AG09309 (cell line): Measurements from ENCODE around the gene CPVL.

ENCODE experiments used
- DNase-seq: peaks from one replicate; pipeline ENCODE4 v3.0.0-alpha.2; 2010; ENCODE audit warnings: low read depth
- H3K4me3 ChIP-seq: 2 replicates; pipeline ENCODE4 v1.5.1; 2011; ENCODE audit warnings: mild to moderate bottlenecking, low read depth, low read length, moderate library complexity; ENCODE audit not compliant: control insufficient read depth
- CTCF ChIP-seq: IDR thresholded peaks from 2 replicates; pipeline ENCODE4 v1.5.1; 2011; ENCODE audit warnings: mild to moderate bottlenecking, low read depth, low read length, inconsistent platforms; ENCODE audit not compliant: insufficient read depth, control insufficient read depth; ENCODE audit errors: missing control alignments

The CPVL gene

GRCh38 chr7:29139191-29139590, 7.1 kb downstream of the CPVL start:
- no peak for TF ChIP-seq CTCF
- H3K4me3 ChIP-seq, result no peak overlapping the region
- DNase-seq, result no peak

- H3K4me3 ChIP-seq, result no peak overlapping the region
- DNase-seq, result no peak
- TF ChIP-seq CTCF, result no peak
These were observed 7.7 kb downstream of the CPVL start for GRCh38 chr7:29138588-29138987.

GRCh38 chr7:29135846-29136245, 10.5 kb downstream of the CPVL start:
- no peak for TF ChIP-seq CTCF
- H3K4me3 ChIP-seq, result no peak overlapping the region
- DNase-seq, result no peak

- DNase-seq, result no peak
- no peak overlapping the region for H3K4me3 ChIP-seq
- no peak for TF ChIP-seq CTCF
These were observed 13.4 kb downstream of the CPVL start for GRCh38 chr7:29132980-29133379.

- no peak overlapping the region for H3K4me3 ChIP-seq
- TF ChIP-seq CTCF, result no peak
- DNase-seq, result no peak
These were observed 14.7 kb downstream of the CPVL start for GRCh38 chr7:29131678-29132077.

GRCh38 chr7:29130096-29130495, 16.2 kb downstream of the CPVL start:
- no peak for TF ChIP-seq CTCF
- no peak overlapping the region for H3K4me3 ChIP-seq
- DNase-seq, result no peak

- H3K4me3 ChIP-seq, result no peak overlapping the region
- TF ChIP-seq CTCF, result no peak
- DNase-seq, result no peak
These were observed 18.8 kb downstream of the CPVL start for GRCh38 chr7:29127527-29127926.
